Urothelium cell line (cell line): ENCODE measurements around the gene TNRC6A.

ENCODE experiments used
- DNase-seq: peaks from one replicate; pipeline ENCODE4 v3.0.0; 2011; ENCODE audit warnings: low spot score, mixed read lengths
- FAIRE-seq: peaks from 2 replicates; lab custom pipeline; 2011; peaks lifted over from hg19 to GRCh38; lab: Jason Lieb, UNC

Gene TNRC6A

DNA sequence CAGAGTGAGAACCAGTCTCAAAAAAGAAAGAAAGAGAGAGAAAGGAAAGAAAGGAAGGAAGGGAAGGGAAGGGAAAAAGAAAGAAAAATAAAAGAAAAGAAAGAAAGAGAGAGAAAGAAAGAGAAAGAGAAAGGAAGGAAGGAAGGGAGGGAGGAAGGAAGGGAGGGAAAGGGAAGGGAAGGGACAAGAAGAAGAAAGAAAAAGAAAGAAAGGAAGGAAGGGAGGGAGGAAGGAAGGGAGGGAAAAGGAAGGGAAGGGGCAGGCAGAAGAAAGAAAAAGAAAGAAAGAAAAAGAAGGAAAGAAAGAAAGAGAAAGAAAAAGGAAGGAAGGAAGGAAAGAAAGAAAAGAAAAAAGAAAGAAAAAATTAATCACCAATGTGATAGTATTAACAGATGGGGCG lies 132.0 kb downstream of the TNRC6A start:
- no peak for FAIRE-seq
- no peak for DNase-seq

DNA sequence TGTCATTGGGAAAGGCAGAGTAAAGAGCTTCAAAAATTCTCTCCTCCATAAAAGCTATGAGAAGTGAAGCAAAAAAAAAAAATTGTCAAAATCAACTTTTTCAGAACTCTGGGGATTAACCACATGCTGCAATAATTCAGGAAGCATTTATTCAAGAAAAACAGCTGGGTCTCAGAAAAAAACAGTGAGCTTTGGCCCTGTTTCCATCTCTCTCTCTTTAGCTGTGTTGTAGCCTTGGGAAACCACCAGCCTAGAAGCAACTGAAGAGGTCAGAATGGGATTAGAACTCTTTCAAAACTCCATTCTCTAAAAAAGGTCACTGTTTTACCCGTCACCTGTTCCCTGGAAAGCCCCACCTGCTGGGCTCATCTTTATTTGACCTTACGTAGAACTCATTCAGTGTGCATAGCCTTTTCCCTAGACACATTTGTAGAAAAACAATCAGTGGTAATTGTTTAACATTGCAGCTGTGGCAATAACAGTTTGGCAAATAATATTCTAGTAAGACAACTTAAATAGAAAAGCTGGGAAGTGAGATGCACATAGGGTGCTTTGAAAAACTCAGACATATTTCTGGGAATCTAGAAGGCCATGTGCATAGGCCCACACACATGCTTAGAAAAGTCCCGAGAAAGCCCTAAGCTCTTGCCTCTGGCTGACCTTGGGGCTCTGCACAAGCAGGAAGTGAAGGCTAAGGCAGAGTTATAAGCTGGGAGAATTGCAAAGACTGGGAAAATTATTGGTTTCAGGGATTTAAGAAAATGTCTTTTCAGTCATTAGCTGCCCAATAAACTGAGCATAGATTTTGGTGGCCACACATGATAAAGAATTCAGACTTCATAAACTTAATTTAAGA lies 134.4 kb downstream of the TNRC6A start:
- FAIRE-seq, result no peak
- no peak for DNase-seq

DNA sequence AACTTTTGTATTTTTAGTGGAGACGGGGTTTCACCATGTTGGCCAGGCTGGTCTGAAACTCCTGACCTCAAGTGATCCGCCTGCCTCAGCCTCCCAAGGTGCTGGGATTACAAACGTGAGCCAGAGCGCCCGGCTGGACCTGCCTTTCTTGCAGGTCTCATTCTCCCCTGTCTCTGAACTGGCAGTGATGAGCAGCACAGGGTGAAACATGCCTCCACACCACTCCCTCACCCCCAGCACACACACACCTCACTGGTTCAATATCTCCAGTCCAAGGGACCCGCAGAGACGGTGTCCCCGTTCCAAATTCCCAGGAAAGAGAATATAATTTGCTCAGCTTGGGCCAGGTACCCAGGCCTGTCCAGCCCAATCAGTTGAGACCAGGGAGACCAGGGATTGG lies 139.6 kb downstream of the TNRC6A start:
- FAIRE-seq (no peak), DNase-seq (no peak)

GRCh38 chr16:24871891-24872290 lies 142.4 kb downstream of the TNRC6A start:
- FAIRE-seq (no peak), DNase-seq (no peak)

- FAIRE-seq, result no peak
- DNase-seq, result no peak
Measured at GRCh38 chr16:24873028-24873427, 143.6 kb downstream of the TNRC6A start.

- FAIRE-seq (no peak), DNase-seq (no peak)
Measured at GRCh38 chr16:24875466-24875865, 146.0 kb downstream of the TNRC6A start.
